Stimulated activated CD4-positive, alpha-beta T cell treated with anti-CD3 and anti-CD28 coated beads, Interleukin-12 subunit alpha, Interleukin-12 subunit beta, amount 100 ng/mL, for 48 hours (primary cell): Measurements from ENCODE around the gene ATRN.
"Not testable (repeated sequence)": the region's sequence is repeated elsewhere in the genome, so short reads cannot be mapped to it uniquely, and the experiment has no call there.

Experiments used
- DNase-seq, 3 donors: peaks; one replicate each; pipeline ENCODE4 v3.0.0-alpha.2; 2020; ENCODE audit warnings: low read depth in 2 of 3, low spot score in 1 of 3

The ATRN gene

DNA sequence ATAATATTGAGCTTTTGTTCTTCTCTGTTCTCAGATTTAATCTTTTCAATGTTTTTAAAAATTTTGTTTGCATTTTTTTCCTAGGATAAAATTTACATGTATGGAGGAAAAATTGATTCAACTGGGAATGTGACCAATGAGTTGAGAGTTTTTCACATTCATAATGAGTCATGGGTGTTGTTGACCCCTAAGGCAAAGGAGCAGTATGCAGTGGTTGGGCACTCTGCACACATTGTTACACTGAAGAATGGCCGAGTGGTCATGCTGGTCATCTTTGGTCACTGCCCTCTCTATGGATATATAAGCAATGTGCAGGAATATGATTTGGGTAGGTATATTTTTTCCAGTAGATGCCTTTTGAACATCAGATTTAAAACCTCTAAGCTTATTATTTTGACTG lies 89.8 kb downstream of the ATRN start:
- no peak for DNase-seq

DNA sequence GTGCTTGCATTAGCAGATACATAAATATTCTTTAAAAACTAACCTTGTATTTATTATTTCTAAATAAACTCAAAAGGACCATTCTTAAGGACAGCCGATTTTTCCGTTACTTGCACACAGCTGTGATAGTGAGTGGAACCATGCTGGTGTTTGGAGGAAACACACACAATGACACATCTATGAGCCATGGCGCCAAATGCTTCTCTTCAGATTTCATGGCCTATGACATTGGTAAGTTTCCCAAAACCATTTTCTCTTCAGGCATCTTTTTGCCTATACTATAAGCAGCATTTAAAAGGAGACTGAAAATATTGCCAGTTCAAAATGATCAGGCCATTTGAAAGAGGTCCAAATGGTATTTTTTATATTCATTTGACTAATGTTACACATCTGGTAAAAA lies 92.3 kb downstream of the ATRN start:
- no peak for DNase-seq

DNA sequence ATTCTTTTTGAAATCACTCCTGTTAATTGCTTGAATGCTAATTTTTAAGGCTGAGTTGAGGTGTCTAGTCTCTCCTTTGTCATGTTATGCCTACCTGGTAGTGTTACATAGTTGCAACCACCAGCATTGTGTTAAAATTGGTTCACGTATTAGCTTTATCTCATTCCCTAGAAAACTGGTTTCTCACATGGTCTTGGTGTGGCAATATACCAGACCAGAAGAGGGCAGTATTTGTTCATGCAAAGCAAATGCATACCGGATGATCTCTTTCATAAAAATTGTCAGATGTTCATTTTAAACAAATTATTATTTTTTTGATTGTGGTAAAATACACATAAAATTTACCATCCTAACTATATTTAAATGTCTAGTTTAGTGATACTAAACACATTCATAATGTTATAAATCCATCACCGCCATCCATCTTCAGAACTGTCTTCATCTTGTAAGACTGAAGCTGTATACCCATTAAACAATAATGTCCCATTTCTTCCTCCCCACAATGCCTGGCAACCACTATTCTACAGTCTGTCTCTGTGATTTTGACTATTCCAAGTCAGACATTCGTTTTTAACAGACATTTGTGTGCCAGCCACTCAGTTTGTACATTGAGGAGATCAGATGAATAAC lies 92.8 kb downstream of the ATRN start:
- DNase-seq, result peak in 1 of 3 donors; percentile 23

DNA sequence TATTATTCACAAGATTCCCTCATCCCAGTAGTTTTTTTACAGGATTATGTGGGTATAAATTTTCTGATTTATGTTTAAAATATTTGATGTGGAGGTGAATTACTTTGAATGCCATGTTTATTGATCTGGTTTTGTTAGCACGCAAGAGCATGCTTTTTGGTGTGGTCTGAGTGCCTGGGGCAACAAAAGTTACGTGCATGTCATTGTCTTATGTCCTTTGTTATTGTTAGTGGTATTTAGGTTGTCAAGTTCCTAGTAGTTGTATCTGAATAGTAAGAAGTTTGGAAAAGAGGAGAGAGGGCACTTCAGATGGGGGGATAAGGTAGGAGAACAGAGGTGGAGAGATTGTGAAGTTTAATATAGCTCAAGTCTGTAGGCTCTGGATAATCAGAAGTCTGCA lies 95.0 kb downstream of the ATRN start:
- no peak for DNase-seq

DNA sequence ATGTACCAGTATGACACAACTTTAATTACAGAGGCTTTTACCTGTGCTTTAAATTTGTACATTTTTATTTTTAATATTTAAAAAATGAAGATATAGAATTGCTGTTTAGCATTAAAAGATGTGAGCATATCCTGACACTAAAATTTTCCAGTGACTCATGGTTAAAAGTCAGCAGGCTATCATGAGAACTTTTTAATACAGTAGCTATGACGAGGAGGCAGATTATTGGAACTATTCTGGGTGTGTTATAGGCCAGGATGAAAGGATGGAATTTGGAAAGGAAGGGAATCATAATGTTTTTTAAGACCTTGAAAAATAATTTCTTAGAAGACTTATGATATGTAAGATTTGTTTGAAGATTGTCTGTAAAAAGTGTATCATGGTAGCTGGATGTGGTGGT lies 101.3 kb downstream of the ATRN start:
- DNase-seq, result no peak

DNA sequence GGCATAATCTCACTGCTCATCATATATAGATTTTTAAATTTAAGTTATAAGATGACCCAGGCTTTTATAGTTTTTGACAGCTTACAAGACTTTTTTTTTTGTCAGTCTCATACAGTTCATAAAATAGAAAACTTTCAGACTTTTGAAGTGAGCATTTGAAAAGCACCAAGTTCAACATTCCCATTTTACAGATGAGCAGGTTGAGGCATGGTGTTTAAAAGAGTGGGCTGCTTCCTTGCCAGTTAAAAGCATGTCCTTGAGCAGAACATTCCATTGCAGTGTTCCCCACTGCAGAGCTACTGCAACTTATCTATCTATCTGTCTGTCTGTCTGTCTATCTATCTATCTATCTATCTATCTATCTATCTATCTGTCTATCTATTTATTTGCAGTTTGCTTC lies 105.5 kb downstream of the ATRN start:
- DNase-seq, result no peak

DNA sequence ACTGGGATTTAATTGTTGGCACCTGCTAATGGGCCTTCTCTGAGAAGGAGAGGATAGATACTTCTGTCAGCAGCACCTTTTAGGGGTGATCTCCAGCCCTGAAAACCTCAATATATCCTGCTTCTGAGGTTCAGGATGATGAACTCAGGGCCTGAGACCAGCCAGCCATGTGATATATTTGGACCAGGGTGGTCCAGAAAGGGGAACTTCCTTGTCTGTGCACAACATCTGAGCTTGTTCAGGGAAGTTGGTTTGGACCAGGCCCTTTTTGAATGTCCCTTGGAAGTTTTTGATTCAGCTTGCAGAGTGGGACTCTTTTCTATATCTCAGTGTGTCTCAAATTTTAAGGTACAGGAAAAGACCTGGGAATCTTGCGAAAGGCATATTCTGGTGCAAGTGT lies 106.5 kb downstream of the ATRN start:
- DNase-seq, result no peak

DNA sequence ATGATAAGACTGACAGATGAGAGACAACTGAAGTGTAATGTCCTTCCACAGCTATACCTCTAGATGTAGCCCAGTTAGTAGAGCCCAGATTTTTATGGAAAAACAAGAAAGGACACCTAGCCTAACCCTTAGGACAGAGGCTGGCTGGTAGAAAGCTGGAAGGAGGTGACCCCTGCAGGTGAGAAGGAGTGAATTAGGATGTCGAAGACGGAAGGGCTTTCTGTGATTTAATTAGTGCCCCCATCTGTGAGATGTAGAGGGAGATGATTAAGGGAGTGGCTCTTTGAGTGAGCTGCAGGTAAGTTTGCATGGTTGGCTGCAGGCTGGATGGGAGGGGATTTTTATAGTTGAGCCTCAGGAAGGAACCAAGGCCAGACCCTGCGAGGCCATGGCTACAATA lies 109.6 kb downstream of the ATRN start:
- no peak for DNase-seq

DNA sequence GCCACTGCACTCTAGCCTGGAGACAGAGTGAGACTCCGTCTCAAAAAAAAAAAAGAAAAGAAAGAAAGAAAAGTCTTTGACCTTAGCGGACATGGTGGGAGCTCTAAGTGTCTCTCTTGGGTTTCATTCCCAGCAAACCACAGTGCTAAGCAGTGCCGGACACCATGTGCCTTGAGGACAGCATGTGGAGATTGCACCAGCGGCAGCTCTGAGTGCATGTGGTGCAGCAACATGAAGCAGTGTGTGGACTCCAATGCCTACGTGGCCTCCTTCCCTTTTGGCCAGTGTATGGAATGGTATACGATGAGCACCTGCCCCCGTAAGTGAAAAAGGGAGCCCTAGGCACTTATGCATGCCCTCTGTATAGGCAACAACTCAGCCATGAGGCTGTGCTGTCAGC lies 112.9 kb downstream of the ATRN start:
- DNase-seq, result no peak

DNA sequence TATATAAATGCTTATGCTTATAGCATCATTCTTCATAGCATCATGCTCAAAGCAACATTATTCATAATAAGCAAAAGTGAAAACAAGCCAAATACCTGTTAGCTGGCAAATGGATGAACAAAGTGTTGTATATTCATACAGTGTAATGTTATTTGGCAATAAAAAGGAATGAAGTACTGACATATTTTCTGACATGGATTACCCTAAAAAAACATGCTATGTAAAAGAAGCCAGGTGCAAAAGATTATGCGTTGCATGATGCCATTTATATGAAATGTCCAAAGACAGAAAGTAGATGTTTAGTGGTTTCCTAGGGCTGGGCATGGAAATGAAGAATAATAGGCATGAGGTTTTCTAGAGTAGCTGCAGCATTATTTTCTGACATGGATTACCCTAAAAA lies 115.3 kb downstream of the ATRN start:
- DNase-seq, result no peak

DNA sequence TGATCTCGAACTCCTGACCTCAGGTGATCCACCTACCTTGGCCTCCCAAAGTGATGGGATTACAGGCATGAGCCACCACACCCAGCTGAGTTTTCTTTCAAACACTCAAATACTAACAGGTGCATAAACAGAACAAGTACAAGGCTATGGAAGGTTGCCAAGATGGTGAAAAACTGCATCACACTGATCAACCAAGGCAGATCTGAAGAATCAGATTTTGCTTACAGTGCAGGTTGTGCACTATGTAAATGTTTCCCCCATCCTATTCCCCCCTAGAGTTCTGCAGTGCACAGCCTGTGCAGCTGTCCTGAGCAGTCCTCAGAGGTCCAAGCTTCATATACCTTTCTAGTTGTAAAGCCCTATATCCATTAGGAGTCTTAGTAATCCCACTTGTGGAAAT lies 119.3 kb downstream of the ATRN start:
- DNase-seq, result no peak

DNA sequence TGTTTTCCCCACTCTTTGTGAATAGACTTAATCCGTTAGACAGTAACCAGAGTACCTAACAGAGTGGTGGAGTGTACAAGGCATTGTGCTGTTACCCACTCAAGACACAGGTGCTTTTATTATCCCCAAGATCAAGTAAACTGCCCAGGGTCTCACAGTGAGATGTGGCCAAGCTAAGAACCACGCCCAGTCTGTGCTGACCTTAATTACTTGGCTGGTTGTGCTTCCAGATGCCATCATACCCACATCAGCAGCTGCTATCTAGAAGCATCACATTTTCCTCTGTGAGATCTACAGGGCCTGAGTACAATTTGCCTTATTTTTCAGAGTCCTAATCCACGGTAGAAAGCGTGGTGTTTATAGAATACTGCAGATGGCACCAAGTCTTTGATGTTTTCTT lies 122.1 kb downstream of the ATRN start:
- DNase-seq, result no peak

DNA sequence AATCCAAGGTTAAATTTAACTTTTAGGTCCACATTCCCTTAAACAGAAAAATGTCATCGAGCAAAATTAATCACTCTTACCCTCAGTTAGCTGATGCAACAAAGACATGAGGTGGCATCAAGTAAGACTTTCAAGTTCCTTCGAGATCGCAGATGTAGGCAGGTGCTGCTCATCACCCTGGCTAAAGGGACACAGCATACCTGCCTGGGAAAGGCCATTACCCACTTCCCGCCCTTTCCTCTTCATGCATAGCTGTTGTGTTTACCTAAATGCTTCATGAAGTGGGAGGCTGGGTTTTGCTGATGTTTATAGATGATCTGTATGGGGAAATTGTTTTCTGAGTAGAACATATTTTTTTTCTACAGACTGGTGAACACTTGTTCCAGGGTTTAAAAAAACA lies 124.7 kb downstream of the ATRN start:
- DNase-seq, result no peak

DNA sequence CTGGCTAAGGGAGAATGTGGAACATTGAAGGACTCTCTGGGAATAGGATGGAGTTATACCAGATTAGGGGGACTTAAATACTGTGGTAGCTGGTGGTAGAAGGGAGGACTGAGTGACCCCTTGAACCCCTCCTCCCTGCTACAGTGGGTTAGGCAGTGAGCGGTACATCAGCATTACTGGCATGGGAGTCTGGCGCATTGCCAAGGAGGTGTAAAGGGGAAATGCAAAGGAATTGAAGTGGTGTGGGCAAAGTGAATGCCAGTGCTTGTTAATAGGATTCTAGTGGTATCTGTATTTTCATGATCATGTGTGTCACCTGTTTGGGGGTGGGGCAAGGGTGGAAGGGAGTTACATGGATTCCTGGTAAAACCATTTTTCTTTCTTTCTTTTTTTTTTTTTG lies 132.3 kb downstream of the ATRN start:
- DNase-seq, result no peak

DNA sequence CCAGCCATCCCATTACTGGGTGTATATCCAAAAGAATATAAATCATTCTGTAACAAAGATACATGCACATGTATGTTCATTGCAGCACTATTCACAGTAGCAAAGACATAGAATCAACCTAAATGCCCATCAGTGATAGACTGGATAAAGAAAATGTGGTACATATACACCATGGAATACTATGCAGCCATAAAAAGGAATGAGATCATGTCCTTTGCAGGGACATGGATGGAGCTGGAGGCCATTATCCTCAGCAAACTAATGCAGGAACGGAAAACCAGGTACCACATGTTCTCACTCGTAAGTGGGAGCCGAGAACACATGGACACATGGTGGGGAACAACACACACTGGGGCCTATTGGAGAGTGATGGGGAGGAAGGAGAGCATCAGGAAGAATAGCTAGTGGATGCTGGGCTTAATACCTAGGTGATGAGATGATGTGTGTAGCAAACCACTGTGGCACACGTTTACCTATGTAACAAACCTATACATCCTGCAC lies 134.6 kb downstream of the ATRN start:
- not testable (repeated sequence) for DNase-seq

DNA sequence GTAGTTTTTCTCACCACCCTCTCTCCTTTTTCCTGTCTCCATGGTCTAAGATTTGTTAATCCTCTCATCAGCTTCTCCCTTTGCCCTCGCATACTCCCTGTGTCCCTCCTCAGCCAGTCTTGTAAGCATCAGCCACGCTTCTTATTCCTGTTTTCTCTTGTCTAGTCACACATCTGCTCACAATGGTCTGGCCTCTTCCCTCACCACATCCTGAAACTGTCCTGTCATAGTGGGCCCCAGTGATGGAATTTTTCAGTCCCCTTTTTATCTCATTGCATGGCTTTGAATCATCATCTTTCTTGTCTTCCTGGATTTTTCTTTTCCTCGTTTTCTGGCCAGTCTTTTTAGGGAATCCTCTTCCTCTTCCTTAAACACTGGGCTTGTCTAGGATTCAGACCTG lies 135.2 kb downstream of the ATRN start:
- DNase-seq, result no peak

DNA sequence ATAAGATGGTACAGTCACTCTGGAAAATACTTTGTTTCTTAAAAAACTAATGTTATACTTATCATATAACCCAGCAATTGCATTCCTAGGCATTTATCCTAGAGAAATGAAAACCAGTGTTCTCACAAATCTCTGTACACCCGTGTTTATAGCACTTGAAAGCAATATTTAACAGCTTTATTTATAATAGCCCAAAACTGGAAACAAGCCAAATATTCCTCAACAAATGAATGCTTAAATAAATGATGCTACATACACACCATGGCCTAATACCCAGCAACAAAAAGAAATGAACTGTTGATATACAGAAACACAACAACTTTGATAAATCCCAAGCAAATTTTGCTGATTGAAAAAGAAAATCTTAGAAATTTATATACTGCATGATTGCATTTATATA lies 141.1 kb downstream of the ATRN start:
- no peak for DNase-seq

DNA sequence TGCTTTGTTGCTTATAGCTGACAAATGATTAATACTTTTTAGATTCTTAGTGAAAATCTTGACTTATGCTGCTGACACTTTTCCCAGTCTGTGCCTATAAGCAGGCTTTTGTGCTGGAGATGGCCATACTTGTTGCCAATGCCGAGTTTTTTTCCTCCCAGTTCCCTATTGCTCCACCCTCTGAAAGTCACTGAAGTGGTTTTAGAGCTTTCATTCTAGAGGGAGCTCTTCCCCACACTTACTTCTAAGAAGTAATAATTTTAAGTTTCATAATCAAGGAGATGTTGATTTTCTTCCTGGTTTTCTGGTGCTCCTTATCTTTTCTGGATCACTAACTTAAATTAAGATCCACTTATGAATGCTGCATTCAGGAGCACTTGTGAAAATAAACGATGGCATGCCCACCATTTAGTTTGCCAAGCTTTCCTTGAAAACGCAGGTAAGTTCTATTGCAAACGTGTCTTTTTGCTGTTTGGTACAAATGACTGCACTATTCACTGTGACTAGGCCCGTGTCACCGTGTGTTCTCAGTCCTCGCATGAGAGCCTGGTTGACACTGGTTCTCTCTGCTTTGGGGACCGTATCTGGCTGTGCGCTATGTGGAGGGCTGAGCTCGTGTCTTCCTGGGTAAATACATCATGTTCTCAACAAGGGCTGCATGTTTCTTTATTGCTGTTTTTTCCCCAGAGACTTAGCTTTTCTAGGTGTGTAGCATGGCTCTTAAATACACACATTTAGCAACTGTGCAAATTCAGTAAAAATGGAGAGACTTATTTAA lies 142.2 kb downstream of the ATRN start:
- DNase-seq, result no peak

DNA sequence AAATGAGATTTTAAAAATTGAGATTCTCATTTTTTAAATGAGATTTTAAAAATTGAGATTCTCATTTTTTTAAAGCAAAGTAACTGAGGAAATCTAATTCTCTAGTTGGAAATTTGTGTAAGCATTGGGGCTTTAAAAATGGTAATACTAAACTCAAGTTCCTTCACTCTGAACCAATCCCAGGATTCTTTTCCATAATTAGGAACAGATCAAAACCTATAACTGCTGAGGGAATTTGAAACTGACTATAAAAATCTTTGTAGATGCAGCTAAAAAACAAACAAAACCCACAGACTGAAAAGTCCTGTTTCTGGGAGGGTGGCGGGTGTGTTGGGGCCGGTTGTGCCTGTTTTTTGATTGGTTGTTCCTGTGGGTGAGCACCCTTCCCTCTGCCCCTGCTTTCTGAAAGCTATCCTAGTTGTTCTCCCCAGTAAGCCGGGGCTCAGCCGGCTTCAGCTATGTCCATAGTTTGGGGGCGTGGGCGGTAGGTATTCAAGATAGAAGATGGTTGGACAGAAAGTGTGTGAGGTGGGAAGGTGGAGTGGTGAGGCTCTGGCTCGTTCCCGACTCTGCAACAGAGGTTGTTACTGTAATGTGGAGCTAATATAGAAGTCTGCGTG lies 143.1 kb downstream of the ATRN start:
- no peak for DNase-seq

DNA sequence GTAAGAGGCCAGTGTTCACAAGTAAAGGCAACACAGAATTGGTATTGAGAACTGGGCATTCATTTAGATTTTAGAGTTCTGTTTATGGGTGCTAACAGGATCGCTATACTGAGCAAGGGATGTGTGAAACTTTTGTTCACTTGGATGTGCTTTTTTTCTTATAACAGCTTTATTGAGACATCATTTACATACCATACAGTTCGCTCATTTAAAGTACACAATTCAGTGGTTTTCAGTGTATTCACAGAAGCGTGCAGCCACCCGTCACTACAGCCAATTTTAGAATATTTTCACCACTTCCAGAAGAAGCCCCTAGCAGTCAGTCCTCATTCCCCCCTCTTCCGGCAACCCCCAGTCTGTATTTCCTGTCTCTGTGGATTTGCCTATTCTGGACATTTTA lies 143.6 kb downstream of the ATRN start:
- DNase-seq, result no peak

DNA sequence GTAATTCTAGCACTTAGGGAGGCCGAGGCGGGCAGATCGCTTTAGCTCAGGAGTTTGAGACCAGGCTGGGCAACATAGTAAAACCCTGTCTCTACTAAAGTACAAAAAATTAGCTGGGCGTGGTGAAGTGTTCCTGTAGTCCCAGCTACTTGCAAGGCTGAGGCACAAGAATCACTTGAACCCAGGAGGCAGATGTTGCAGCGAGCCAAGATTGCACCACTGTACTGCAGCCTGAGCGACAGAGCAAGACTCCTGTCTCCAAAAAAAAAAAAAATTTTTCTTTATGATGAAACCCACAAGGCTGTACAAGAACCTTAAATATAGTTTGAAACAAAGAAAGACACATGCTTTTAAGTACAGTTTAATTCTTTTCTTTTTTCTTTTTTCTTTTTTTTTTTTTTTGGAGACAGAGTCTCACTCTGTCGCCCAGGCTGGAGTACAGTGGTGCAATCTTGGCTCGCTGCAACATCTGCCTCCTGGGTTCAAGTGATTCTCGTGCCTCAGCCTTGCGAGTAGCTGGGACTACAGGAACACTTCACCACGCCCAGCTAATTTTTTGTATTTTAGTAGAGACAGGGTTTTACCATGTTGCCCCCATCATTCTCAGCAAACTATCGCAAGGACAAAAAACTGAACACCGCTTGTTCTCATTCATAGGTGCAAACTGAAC lies 144.5 kb downstream of the ATRN start:
- not testable (repeated sequence) for DNase-seq

DNA sequence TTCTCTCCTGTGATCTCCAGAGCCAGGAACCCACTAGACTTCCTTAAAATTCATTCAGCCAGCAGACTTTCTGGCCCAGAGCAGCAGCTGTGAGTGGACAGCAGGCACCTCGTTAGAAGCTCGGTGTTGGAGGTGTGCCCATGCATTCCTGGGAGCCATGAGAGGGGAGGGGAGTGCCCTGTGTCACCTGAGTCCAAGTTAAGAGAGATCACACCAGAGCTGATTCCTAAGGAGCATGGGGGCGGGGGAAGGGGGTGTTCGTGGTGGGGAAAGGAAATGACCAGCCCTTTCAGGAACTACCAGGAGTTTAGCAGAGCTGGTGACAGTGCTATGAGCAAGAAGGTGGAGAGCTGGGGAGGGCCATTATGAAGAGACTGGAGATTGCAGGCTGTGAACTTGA lies 145.4 kb downstream of the ATRN start:
- DNase-seq, result no peak
